GM12878 (cell line): ENCODE results near the gene PLD4. TPM values are rescaled to one million over a fixed set of nuclear protein-coding genes. Genes with fewer than 3 reads are reported as not detected.

Experiments
- ATAC-seq: fragments of 200-7000 bp; cut with Tn5 transposase; 3 replicates; pipeline ENCODE4 v1.9.1; 2020; ENCODE audit warnings: mild to moderate bottlenecking, moderate library complexity
- BruUV-seq: library from RNA; stranded (reverse); fragments of 400-500 nt; replicated peaks from 2 replicates; lab custom pipeline; 2021; lab: Mats Ljungman, UMichigan
- CTCF ChIA-PET: fragments of 300-600 bp; sonication (Branson Sonifier 250); formaldehyde crosslinking; extraction: SDS; loops from one replicate; lab custom pipeline; 2021; ENCODE audit warnings: inconsistent platforms; lab: Yijun Ruan, JAX
- POLR2A ChIA-PET: fragments of 350-600 bp; formaldehyde crosslinking; extraction: SDS; loops from one replicate; lab custom pipeline; 2021; ENCODE audit warnings: inconsistent platforms; lab: Charles Lee
- RAD21 ChIA-PET: fragments of 300-600 bp; sonication (Branson Sonifier 250); formaldehyde crosslinking; loops from one replicate; lab custom pipeline; 2023; ENCODE audit warnings: antibody characterized with exemption; ENCODE audit not compliant: unreplicated experiment; lab: Charles Lee
- SMC1A ChIA-PET: fragments of 300-600 bp; sonication (Branson Sonifier 250); formaldehyde crosslinking; loops from one replicate; lab custom pipeline; 2023; ENCODE audit not compliant: unreplicated experiment, uncharacterized antibody; lab: Charles Lee
- DNase-seq: peaks from one replicate; pipeline ENCODE4 v3.0.0-alpha.2; 2011; ENCODE audit warnings: low read depth, low spot score
- FAIRE-seq: peaks from 3 replicates; lab custom pipeline; 2011; peaks lifted over from hg19 to GRCh38; lab: Jason Lieb, UNC
- H2AFZ ChIP-seq: 2 replicates; pipeline ENCODE4 v1.6.0; 2011; ENCODE audit warnings: low read depth, low read length, control low read depth; ENCODE audit not compliant: control insufficient read depth
- H3K27ac ChIP-seq: 2 replicates; pipeline ENCODE4 v1.5.1; 2011; ENCODE audit warnings: control low read depth; ENCODE audit not compliant: control insufficient read depth, insufficient read depth
- H3K27me3 ChIP-seq, 2 experiments: replicated peaks in 1 of 2; 2 replicates each; pipeline versions ENCODE4 v1.6.0 to v1.6.1; 2011; ENCODE audit warnings: low read length in 1 of 2; ENCODE audit not compliant: control insufficient read depth in 2 of 2, insufficient read depth in 2 of 2
- H3K36me3 ChIP-seq, 2 experiments: 2 replicates each; pipeline ENCODE4 v1.5.1; 2011; ENCODE audit warnings: low read length in 1 of 2; ENCODE audit not compliant: control insufficient read depth in 2 of 2, insufficient read depth in 2 of 2
- H3K4me1 ChIP-seq: 2 replicates; pipeline ENCODE4 v1.6.1; 2011; ENCODE audit warnings: mild to moderate bottlenecking, low read length, moderate library complexity, mixed read lengths; ENCODE audit not compliant: control insufficient read depth, insufficient read depth
- H3K4me2 ChIP-seq: 2 replicates; pipeline ENCODE4 v1.6.0; 2011; ENCODE audit warnings: control low read depth; ENCODE audit not compliant: control insufficient read depth, insufficient read depth
- H3K4me3 ChIP-seq: fragments of 200-600 bp; sonication (generic); 2 replicates; pipeline ENCODE4 v1.5.1; 2016
- H3K79me2 ChIP-seq: 2 replicates; pipeline ENCODE4 v1.6.0; 2011; ENCODE audit warnings: low read length; ENCODE audit not compliant: control insufficient read depth, insufficient read depth
- H3K9ac ChIP-seq: 2 replicates; pipeline ENCODE4 v1.8.0; 2011; ENCODE audit warnings: low read length, control low read depth, mixed read lengths; ENCODE audit not compliant: control insufficient read depth, insufficient read depth
- H3K9me3 ChIP-seq: replicated peaks from 3 replicates; pipeline ENCODE4 v1.5.1; 2011; ENCODE audit warnings: mild to moderate bottlenecking, low read length; ENCODE audit not compliant: control insufficient read depth, insufficient read depth
- H4K20me1 ChIP-seq: 2 replicates; pipeline ENCODE4 v1.6.0; 2011; ENCODE audit not compliant: control insufficient read depth, insufficient read depth
- BCL11A ChIP-seq: IDR thresholded peaks from 2 replicates; pipeline ENCODE4 v1.6.1; 2011; ENCODE audit warnings: low read depth, low read length
- CHD4 ChIP-seq: fragments of 200-600 bp; sonication (generic); IDR thresholded peaks from 2 replicates; pipeline ENCODE4 v1.6.1; 2016; ENCODE audit warnings: mild to moderate bottlenecking
- FOXM1 ChIP-seq: IDR thresholded peaks from 2 replicates; pipeline ENCODE4 v1.6.1; 2012; ENCODE audit warnings: low read depth, mild to moderate bottlenecking, inconsistent platforms, low read length, moderate library complexity
- KLF5 ChIP-seq: fragments of 450-650 bp; IDR thresholded peaks from 2 replicates; pipeline ENCODE4 v1.6.1; 2014; ENCODE audit warnings: mild to moderate bottlenecking; ENCODE audit not compliant: partially characterized antibody
- POLR2AphosphoS5 ChIP-seq: IDR thresholded peaks from 2 replicates; pipeline ENCODE4 v1.6.1; 2011; ENCODE audit warnings: mild to moderate bottlenecking, low read length, inconsistent platforms
- RAD51 ChIP-seq: fragments of 450-650 bp; IDR thresholded peaks from 2 replicates; pipeline ENCODE4 v1.6.1; 2016; ENCODE audit warnings: moderate library complexity, mild to moderate bottlenecking, inconsistent platforms
- RELA ChIP-seq: fragments of 450-650 bp; IDR thresholded peaks from 2 replicates; pipeline ENCODE4 v1.8.0; 2014; ENCODE audit warnings: borderline replicate concordance; ENCODE audit not compliant: partially characterized antibody
- SIN3A ChIP-seq: IDR thresholded peaks from 2 replicates; pipeline ENCODE4 v1.6.1; 2012; ENCODE audit warnings: low read depth, low read length, improper control_type of control experiment
- ZNF207 ChIP-seq: fragments of 450-650 bp; IDR thresholded peaks from 2 replicates; pipeline ENCODE4 v1.6.1; 2014; ENCODE audit warnings: antibody characterized with exemption, mild to moderate bottlenecking, borderline replicate concordance
- ZNF217 ChIP-seq: fragments of 450-650 bp; IDR thresholded peaks from 2 replicates; pipeline ENCODE4 v1.6.1; 2017; ENCODE audit warnings: antibody characterized with exemption, mild to moderate bottlenecking
- ZNF274 ChIP-seq: IDR thresholded peaks from one replicate; pipeline ENCODE4 v1.8.0; 2011; ENCODE audit not compliant: insufficient read length, insufficient read depth
- WGBS: methylation state at CpG from one replicate; pipeline ENCODE4 v1.1.6; 2016; ENCODE audit warnings: low lambda C conversion rate; ENCODE audit not compliant: insufficient replicate concordance, insufficient coverage; ENCODE audit errors: missing lambda C conversion rate; 5-methylcytosine and 5-hydroxymethylcytosine counted together
- in situ Hi-C: fragments of 300-500 bp; cut with MboI; formaldehyde crosslinking; loops from 9 replicates; pipeline ENCODE4 v1.14.3; 2018; ENCODE audit warnings: mixed read lengths
- intact Hi-C: fragments of 100-400 bp; cut with micrococcal nuclease; formaldehyde crosslinking; loops from one replicate; pipeline ENCODE4 v1.14.2; 2022; ENCODE audit not compliant: unreplicated experiment
- polyA plus RNA-seq, 11 experiments: library from polyadenylated mRNA; depleted of rRNA in 4 of 11; unstranded in 6 of 11; stranded (reverse) in 5 of 11; fragments of >200 nt; fragmentation: Nextera tagmentation in 4 of 11; fragmentation: Illumina TruSeq in 1 of 11; extraction: Ambion mirVana in 4 of 11; extraction: Trizol in 1 of 11; gene quantifications; 1 replicate in 1 of 11; 2 replicates in 10 of 11; pipeline versions ENCODE4 v1.2.1 to v1.2.3, GENCODE V29; 2011 to 2016; ENCODE audit warnings: inconsistent platforms in 2 of 11, missing spikeins in 2 of 11, low read depth in 1 of 11
- total RNA-seq, 4 experiments: library from RNA; depleted of rRNA in 3 of 4; stranded (reverse); fragments of >200 nt in 3 of 4; fragmentation: Illumina TruSeq in 1 of 4; extraction: Trizol in 1 of 4; gene quantifications; 2 replicates each; pipeline versions ENCODE4 v1.2.1 to v1.2.3, GENCODE V29; 2013 to 2021
- TF ChIP-seq, protein P1 (sequence below): IDR thresholded peaks from 2 replicates; pipeline ENCODE4 v1.6.1; 2011; ENCODE audit warnings: borderline replicate concordance, low read depth, mild to moderate bottlenecking, moderate library complexity, mixed read lengths, low read length; ENCODE audit not compliant: insufficient read depth; ENCODE audit errors: extremely low read length
- TF ChIP-seq, protein P2 (sequence below): fragments of 450-650 bp; conservative IDR thresholded peaks from 2 replicates; pipeline ENCODE4 v1.6.1; 2017; ENCODE audit warnings: mild to moderate bottlenecking, moderate library complexity

PLD4 gene
- total and polyA plus RNA-seq, 10 of the 15 experiments (the other 5 are each of a cell fraction or from before 2014, with no cell fraction given): 0.20 to 57.7 (median 9.9) TPM

DNA sequence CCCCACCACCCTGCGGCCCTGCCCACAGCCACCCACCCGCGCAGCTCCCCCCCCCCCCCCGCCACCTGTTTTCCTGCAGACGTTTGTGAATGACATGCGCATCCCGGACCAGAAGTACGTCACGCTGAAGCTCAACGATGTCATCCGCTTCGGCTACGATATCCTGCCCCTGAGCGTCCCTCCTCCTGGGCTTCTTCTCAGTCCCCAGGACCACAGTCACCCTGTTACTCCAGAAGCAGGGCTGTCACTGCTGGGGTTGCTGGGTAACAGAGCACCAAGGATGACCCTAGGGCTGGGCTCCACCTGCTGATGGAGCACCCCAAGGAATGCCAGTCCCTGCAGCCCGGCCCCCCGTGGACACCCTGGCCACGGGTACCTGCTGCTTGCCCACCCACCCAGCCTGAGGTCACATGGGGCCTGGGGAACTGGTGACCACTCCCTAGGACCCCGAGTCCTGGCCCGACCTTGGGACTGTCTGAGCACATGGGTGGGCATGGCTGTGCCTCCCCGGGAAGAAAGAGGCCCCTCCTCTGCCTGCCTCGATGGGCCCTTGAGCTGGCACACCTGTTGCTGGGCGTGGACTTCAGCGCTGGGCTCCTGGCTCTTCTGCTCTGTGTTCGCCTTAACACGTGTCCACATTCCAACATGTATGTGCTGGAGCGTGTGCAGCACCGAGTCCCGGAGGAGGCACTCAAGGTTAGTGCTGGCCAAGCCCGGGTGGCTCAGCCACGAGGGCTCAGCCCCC is 46.7 kb upstream of the PLD4 start:
- Histone ChIP-seq H2AFZ (no peak overlapping the region), H3K79me2 (no peaks in the 10 kb centered on the region), H3K36me3 (no peaks in the 10 kb centered on the region), H3K4me2 (no peak overlapping the region), H3K9me3 (no peaks in the 10 kb centered on the region), H3K4me3 (no peak overlapping the region), H3K27ac (no peak overlapping the region), H3K27me3 (no peaks in the 10 kb centered on the region), H3K9ac (no peak overlapping the region), H4K20me1 (no peaks in the 10 kb centered on the region; the same call in 1 of the 2 replicates), H3K4me1 (no peaks in the 10 kb centered on the region)
- ChIA-PET RAD21 (no interaction called here), POLR2A (no interaction called here), SMC1A (no interaction called here), CTCF (no interaction called here)
- ATAC-seq: no peak
- no peak for FAIRE-seq
- no TSS peak for BruUV-seq
- intact Hi-C loops (no loop called here), in situ Hi-C loops (no loop called here)
- WGBS: 41% methylated on average over 29 of the region's 30 CpGs
- DNase-seq: no peak
- TF ChIP-seq RAD51 (no peak), RELA (no peak), FOXM1 (no peak), ZNF217 (no peak), POLR2AphosphoS5 (no peak), SIN3A (no peak), CHD4 (no peak), ZNF274 (no peak), ZNF207 (no peak), BCL11A (no peak), KLF5 (no peak)
- TF ChIP-seq, protein P1, sequence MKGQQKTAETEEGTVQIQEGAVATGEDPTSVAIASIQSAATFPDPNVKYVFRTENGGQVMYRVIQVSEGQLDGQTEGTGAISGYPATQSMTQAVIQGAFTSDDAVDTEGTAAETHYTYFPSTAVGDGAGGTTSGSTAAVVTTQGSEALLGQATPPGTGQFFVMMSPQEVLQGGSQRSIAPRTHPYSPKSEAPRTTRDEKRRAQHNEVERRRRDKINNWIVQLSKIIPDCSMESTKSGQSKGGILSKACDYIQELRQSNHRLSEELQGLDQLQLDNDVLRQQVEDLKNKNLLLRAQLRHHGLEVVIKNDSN: no peak
- TF ChIP-seq, protein P2, sequence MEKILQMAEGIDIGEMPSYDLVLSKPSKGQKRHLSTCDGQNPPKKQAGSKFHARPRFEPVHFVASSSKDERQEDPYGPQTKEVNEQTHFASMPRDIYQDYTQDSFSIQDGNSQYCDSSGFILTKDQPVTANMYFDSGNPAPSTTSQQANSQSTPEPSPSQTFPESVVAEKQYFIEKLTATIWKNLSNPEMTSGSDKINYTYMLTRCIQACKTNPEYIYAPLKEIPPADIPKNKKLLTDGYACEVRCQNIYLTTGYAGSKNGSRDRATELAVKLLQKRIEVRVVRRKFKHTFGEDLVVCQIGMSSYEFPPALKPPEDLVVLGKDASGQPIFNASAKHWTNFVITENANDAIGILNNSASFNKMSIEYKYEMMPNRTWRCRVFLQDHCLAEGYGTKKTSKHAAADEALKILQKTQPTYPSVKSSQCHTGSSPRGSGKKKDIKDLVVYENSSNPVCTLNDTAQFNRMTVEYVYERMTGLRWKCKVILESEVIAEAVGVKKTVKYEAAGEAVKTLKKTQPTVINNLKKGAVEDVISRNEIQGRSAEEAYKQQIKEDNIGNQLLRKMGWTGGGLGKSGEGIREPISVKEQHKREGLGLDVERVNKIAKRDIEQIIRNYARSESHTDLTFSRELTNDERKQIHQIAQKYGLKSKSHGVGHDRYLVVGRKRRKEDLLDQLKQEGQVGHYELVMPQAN: no peak
